ENCODE data around the gene DPYSL3. TPM values are rescaled to one million over a fixed set of nuclear protein-coding genes. Genes with fewer than 3 reads are reported as not detected.
"Not testable (repeated sequence)": the region's sequence is repeated elsewhere in the genome, so short reads cannot be mapped to it uniquely, and the experiment has no call there.

Gene DPYSL3
- total RNA-seq, 2 donors from 2014 or later: 6.5 to 10.5 TPM

GRCh38 chr5:147371290-147371689 is 138.6 kb downstream of the DPYSL3 start:
- no peaks in the 10 kb centered on the region for H3K9me3 ChIP-seq
- no peak for TF ChIP-seq POLR2A (IDR thresholded peaks at IDR 0.05)
- TF ChIP-seq CTCF (IDR thresholded peaks at IDR 0.05): no peak
- no peak for DNase-seq
- no peaks in the 10 kb centered on the region for H3K36me3 ChIP-seq (replicated peaks in 1 of 2; ENCODE audit: insufficient read depth in 1 of 2, low read depth in 2 of 2)
- no peak overlapping the region for H3K4me3 ChIP-seq
- ATAC-seq: no peak
- H3K27me3 ChIP-seq: no peaks in the 10 kb centered on the region
- H3K4me1 ChIP-seq: no peaks in the 10 kb centered on the region
- intact Hi-C loops (cut with DNase I): no loop called here
- H3K27ac ChIP-seq: no peak overlapping the region

GRCh38 chr5:147369742-147370374 is 140.0 kb downstream of the DPYSL3 start:
- DNase-seq: no peak
- Histone ChIP-seq H3K36me3 (replicated peaks in 1 of 2; ENCODE audit: insufficient read depth in 1 of 2, low read depth in 2 of 2) (no peaks in the 10 kb centered on the region), H3K27ac (no peak overlapping the region), H3K27me3 (no peaks in the 10 kb centered on the region), H3K9me3 (no peaks in the 10 kb centered on the region), H3K4me3 (no peak overlapping the region), H3K4me1 (no peaks in the 10 kb centered on the region)
- no peak for TF ChIP-seq POLR2A (IDR thresholded peaks at IDR 0.05)
- TF ChIP-seq CTCF (IDR thresholded peaks at IDR 0.05): peak; percentile 56 to 83 (median 73)
- ATAC-seq: peak; percentile 59
- WGBS, 2 donors: 16 to 19% methylated on average over 2 of the region's 2 CpGs
- intact Hi-C loops (cut with DNase I): no loop called here

- ATAC-seq; H3K36me3 ChIP-seq (replicated peaks in 1 of 2; ENCODE audit: insufficient read depth in 1 of 2, low read depth in 2 of 2); intact Hi-C loops (cut with DNase I): not testable (repeated sequence)
Observed at GRCh38 chr5:147367381-147367780, 142.5 kb downstream of the DPYSL3 start.

GRCh38 chr5:147361441-147362175 is 148.3 kb downstream of the DPYSL3 start:
- 43 to 56% methylated on average over 4 of the region's 4 CpGs for WGBS, 2 donors
- no peak for TF ChIP-seq POLR2A (IDR thresholded peaks at IDR 0.05)
- Histone ChIP-seq H3K4me3 (no peak overlapping the region), H3K4me1 (peaks cover 10% of the 10 kb centered on the region), H3K36me3 (replicated peaks in 1 of 2; ENCODE audit: insufficient read depth in 1 of 2, low read depth in 2 of 2) (no peaks in the 10 kb centered on the region), H3K9me3 (no peaks in the 10 kb centered on the region), H3K27me3 (no peaks in the 10 kb centered on the region), H3K27ac (peak overlapping the region in 3 of 4 donors; percentile 8 to 22 (median 14))
- peak; percentile 56 for ATAC-seq
- intact Hi-C loops (cut with DNase I): no loop called here
- no peak for DNase-seq

More at GRCh38 chr5:147367381-147367780, 142.5 kb downstream of the DPYSL3 start:
- not testable (repeated sequence) for H3K9me3 ChIP-seq, DNase-seq, H3K4me1 ChIP-seq, H3K27me3 ChIP-seq, H3K27ac ChIP-seq, H3K4me3 ChIP-seq
- WGBS, 2 donors: 81 to 88% methylated on average over 6 of the region's 6 CpGs

GRCh38 chr5:147360816-147361215 is 149.1 kb downstream of the DPYSL3 start:
- Histone ChIP-seq H3K4me3 (no peak overlapping the region), H3K9me3 (no peaks in the 10 kb centered on the region), H3K27me3 (no peaks in the 10 kb centered on the region), H3K4me1 (peaks cover 10% of the 10 kb centered on the region), H3K36me3 (replicated peaks in 1 of 2; ENCODE audit: insufficient read depth in 1 of 2, low read depth in 2 of 2) (no peaks in the 10 kb centered on the region), H3K27ac (no peak overlapping the region)
- intact Hi-C loops (cut with DNase I): no loop called here
- TF ChIP-seq CTCF (IDR thresholded peaks at IDR 0.05) (no peak), POLR2A (IDR thresholded peaks at IDR 0.05) (no peak)
- ATAC-seq (no peak), DNase-seq (no peak)
- 93 to 97% methylated on average over 2 of the region's 2 CpGs for WGBS, 2 donors

All from body of pancreas (tissue), 4 donors.